ENCODE data around the gene PDZD2. TPM values are rescaled to one million over a fixed set of nuclear protein-coding genes. Genes with fewer than 3 reads are reported as not detected.

The PDZD2 gene
- total RNA-seq, 4 donors from 2014 or later: 10.2 to 15.0 (median 12.2) TPM

- WGBS: 86% methylated on average over 15 of the region's 15 CpGs
- no peak for TF ChIP-seq CTCF (IDR thresholded peaks at IDR 0.05)
- TF ChIP-seq POLR2AphosphoS5 (IDR thresholded peaks at IDR 0.05): no peak
- no peak for TF ChIP-seq POLR2A (IDR thresholded peaks at IDR 0.05; ENCODE audit: low read depth)
- TF ChIP-seq EP300 (IDR thresholded peaks at IDR 0.05): no peak
- H3K4me3 ChIP-seq: no peak overlapping the region
- intact Hi-C loops (cut with DNase I): no loop called here
- no peaks in the 10 kb centered on the region for H3K4me1 ChIP-seq
- no peak overlapping the region for H3K27ac ChIP-seq (replicated peaks in 1 of 4)
- H3K36me3 ChIP-seq: no peaks in the 10 kb centered on the region
- H3K27me3 ChIP-seq: no peaks in the 10 kb centered on the region
- DNase-seq (ENCODE audit: extremely low spot score): no peak
- no peaks in the 10 kb centered on the region for H3K9me3 ChIP-seq
These were observed 272.6 kb downstream of the PDZD2 start for GRCh38 chr5:31911291-31912265.

GRCh38 chr5:31913808-31914207 is 274.9 kb downstream of the PDZD2 start:
- H3K9me3 ChIP-seq: no peaks in the 10 kb centered on the region
- TF ChIP-seq EP300 (IDR thresholded peaks at IDR 0.05): no peak
- TF ChIP-seq POLR2A (IDR thresholded peaks at IDR 0.05; ENCODE audit: low read depth): no peak
- TF ChIP-seq CTCF (IDR thresholded peaks at IDR 0.05): no peak
- no peak for TF ChIP-seq POLR2AphosphoS5 (IDR thresholded peaks at IDR 0.05)
- 90% methylated on average over 2 of the region's 2 CpGs for WGBS
- no peaks in the 10 kb centered on the region for H3K27me3 ChIP-seq
- no peak for DNase-seq (ENCODE audit: extremely low spot score)
- no peak overlapping the region for H3K27ac ChIP-seq (replicated peaks in 1 of 4)
- no peaks in the 10 kb centered on the region for H3K36me3 ChIP-seq
- no peak overlapping the region for H3K4me3 ChIP-seq
- intact Hi-C loops (cut with DNase I): no loop called here
- H3K4me1 ChIP-seq: peaks cover 0 to 7% (median 0%) of the 10 kb centered on the region in 4 donors

GRCh38 chr5:31916327-31916726 is 277.4 kb downstream of the PDZD2 start:
- H3K4me3 ChIP-seq: no peak overlapping the region
- TF ChIP-seq EP300 (IDR thresholded peaks at IDR 0.05) (no peak), POLR2A (IDR thresholded peaks at IDR 0.05; ENCODE audit: low read depth) (no peak), POLR2AphosphoS5 (IDR thresholded peaks at IDR 0.05) (no peak), CTCF (IDR thresholded peaks at IDR 0.05) (no peak)
- DNase-seq (ENCODE audit: extremely low spot score): no peak
- H3K27me3 ChIP-seq: no peaks in the 10 kb centered on the region
- no peaks in the 10 kb centered on the region for H3K9me3 ChIP-seq
- peaks cover 0 to 11% (median 0%) of the 10 kb centered on the region in 4 donors for H3K4me1 ChIP-seq
- no peak overlapping the region for H3K27ac ChIP-seq (replicated peaks in 1 of 4)
- intact Hi-C loops (cut with DNase I): no loop called here
- whole genome bisulfite sequencing: 93% methylated on average over 8 of the region's 8 CpGs
- H3K36me3 ChIP-seq: no peaks in the 10 kb centered on the region

GRCh38 chr5:31918739-31919138 is 279.8 kb downstream of the PDZD2 start:
- Histone ChIP-seq H3K4me1 (peaks cover 0 to 13% (median 0%) of the 10 kb centered on the region in 4 donors), H3K36me3 (no peaks in the 10 kb centered on the region), H3K27me3 (no peaks in the 10 kb centered on the region), H3K4me3 (no peak overlapping the region), H3K27ac (replicated peaks in 1 of 4) (no peak overlapping the region), H3K9me3 (no peaks in the 10 kb centered on the region)
- WGBS: 80% methylated on average over 3 of the region's 3 CpGs
- intact Hi-C loops (cut with DNase I): no loop called here
- DNase-seq (ENCODE audit: extremely low spot score): no peak
- TF ChIP-seq POLR2AphosphoS5 (IDR thresholded peaks at IDR 0.05) (no peak), EP300 (IDR thresholded peaks at IDR 0.05) (no peak), CTCF (IDR thresholded peaks at IDR 0.05) (no peak), POLR2A (IDR thresholded peaks at IDR 0.05; ENCODE audit: low read depth) (no peak)

All from esophagus muscularis mucosa (tissue), 4 donors.